ENCODE results near the gene GPSM1.
"Not testable (repeated sequence)": the region's sequence is repeated elsewhere in the genome, so short reads cannot be mapped to it uniquely, and the experiment has no call there.

GPSM1 gene

DNA sequence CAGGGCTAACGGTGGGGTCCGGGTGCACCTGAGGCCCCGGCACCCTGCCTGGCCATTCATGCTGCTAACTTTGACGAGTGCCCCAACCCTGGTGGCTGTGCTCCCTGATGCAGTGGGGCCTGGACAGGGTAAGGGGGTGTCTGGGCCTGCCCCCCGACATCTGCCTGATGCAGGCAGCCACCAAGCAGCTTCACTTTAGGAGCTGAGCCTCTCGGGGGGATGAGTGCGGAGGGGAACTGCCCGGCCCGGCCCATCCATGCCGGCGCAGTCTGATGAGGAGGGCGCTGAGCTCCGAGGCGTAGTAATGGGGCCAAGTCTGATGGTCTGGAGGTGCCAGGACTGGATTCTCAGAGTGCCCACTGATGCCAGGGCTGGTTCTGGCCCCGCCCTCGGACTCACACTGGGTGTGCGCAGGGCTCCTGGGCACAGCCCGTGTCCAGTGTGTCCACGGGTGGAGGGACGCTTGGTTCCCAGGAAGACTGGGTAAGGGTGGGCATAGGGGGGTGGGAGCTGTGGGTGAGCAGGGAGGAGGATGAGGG, 19.7 kb downstream of the GPSM1 start:
- Histone ChIP-seq H3K36me3 (ENCODE audit: control insufficient read depth, insufficient read depth, low read length) (no peaks in the 10 kb centered on the region), H3K27me3 (replicated peaks; ENCODE audit: control insufficient read depth, insufficient read depth, low read length) (no peaks in the 10 kb centered on the region), H3K4me3 (replicated peaks; ENCODE audit: low read depth, low read length) (no peak overlapping the region)
- DNase-seq (ENCODE audit: extremely low read depth, insufficient read length) = no peak
- TF ChIP-seq, protein P1, sequence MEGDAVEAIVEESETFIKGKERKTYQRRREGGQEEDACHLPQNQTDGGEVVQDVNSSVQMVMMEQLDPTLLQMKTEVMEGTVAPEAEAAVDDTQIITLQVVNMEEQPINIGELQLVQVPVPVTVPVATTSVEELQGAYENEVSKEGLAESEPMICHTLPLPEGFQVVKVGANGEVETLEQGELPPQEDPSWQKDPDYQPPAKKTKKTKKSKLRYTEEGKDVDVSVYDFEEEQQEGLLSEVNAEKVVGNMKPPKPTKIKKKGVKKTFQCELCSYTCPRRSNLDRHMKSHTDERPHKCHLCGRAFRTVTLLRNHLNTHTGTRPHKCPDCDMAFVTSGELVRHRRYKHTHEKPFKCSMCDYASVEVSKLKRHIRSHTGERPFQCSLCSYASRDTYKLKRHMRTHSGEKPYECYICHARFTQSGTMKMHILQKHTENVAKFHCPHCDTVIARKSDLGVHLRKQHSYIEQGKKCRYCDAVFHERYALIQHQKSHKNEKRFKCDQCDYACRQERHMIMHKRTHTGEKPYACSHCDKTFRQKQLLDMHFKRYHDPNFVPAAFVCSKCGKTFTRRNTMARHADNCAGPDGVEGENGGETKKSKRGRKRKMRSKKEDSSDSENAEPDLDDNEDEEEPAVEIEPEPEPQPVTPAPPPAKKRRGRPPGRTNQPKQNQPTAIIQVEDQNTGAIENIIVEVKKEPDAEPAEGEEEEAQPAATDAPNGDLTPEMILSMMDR (IDR thresholded peaks at IDR 0.05; ENCODE audit: insufficient read depth, low read length, poor library complexity, severe bottlenecking) = no peak

DNA sequence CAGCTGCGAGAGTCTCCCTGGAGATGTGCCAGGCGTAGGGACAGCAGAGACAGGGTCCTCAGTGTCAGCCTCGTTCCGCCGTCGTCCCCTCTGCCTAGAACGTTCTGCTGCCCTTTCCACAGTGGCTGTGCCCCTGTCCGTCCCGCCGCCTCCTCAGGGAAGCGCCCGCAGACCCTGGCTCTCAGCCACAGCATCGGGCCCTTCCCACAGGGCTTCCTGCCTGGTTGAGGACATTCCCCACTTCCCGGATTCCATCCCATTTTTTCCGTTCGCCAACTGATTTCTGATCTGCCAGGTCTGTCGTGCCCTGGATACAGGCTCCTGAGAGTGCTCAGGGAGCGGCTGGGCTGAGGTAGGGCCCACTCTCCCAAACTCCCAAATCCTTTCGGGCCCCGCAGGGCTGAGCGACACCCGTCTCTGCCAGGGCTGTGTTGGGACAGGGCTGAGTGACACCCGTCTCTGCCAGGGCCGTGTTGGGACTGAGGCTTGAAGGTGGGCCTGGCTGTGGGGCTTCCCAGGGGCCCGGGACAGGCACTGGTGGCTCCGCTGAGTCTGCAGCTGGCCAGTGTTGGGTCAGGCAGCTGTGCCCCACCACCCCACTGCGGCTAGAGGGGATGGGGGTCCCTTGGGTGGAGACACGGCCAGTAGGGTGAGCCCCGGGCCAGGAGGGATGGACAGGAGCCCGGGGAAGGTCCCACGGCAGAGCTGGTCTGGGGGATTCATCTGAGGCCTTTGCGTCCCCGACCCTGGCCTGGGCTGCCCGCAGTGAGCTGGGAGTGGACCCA, 20.3 kb downstream of the GPSM1 start:
- Histone ChIP-seq H3K27me3 (replicated peaks; ENCODE audit: control insufficient read depth, insufficient read depth, low read length) (no peaks in the 10 kb centered on the region; the same call in 1 of the 2 replicates), H3K36me3 (ENCODE audit: control insufficient read depth, insufficient read depth, low read length) (no peaks in the 10 kb centered on the region), H3K4me3 (replicated peaks; ENCODE audit: low read depth, low read length) (no peak overlapping the region)
- TF ChIP-seq, protein P1 (IDR thresholded peaks at IDR 0.05; ENCODE audit: insufficient read depth, low read length, poor library complexity, severe bottlenecking) = no peak
- no peak for DNase-seq (ENCODE audit: extremely low read depth, insufficient read length)

DNA sequence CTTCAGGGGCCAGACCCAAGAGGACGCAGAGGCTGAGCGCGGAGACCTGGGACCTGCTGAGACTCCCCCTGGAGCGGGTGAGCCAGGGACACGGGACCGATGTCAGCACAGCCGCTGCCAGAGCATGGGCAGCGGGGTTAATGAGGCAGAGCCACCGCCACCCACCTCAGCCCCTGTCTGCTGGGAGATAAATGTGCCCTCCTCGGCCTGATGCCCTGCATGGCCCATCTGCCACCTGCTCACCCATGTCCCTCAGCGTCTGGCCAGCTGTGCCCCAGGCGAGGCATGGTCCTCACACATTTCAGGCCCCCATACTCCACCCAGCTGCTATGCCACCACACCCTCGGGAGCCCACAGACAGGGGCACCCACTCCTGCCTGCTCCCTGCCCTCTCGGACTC, 21.4 kb downstream of the GPSM1 start:
- DNase-seq (ENCODE audit: extremely low read depth, insufficient read length) = no peak
- TF ChIP-seq, protein P1 (IDR thresholded peaks at IDR 0.05; ENCODE audit: insufficient read depth, low read length, poor library complexity, severe bottlenecking) = no peak
- Histone ChIP-seq H3K27me3 (replicated peaks; ENCODE audit: control insufficient read depth, insufficient read depth, low read length) (no peaks in the 10 kb centered on the region; the same call in 1 of the 2 replicates), H3K4me3 (replicated peaks; ENCODE audit: low read depth, low read length) (no peak overlapping the region), H3K36me3 (ENCODE audit: control insufficient read depth, insufficient read depth, low read length) (no peaks in the 10 kb centered on the region)

DNA sequence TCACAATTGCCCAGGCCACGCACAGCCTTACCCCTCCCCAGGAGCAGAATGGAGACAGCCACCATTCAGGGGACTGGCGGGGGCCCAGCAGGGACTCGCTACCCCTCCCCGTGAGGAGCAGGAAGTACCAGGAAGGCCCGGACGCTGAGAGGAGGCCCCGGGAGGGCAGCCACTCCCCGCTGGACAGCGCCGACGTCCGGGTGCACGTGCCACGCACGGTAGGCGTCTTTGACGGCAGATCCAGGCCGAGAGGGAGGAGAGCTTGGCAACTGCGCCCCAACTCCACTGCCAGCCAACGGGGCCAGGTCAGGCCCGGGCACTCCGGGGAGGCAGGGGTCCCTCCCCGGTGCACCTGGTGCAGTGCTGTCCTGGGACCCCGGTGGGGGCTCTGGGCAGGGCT, 22.2 kb downstream of the GPSM1 start:
- H3K36me3 ChIP-seq (ENCODE audit: control insufficient read depth, insufficient read depth, low read length) = no peaks in the 10 kb centered on the region
- TF ChIP-seq, protein P1 (IDR thresholded peaks at IDR 0.05; ENCODE audit: insufficient read depth, low read length, poor library complexity, severe bottlenecking) = no peak
- no peak for DNase-seq (ENCODE audit: extremely low read depth, insufficient read length)
- no peaks in the 10 kb centered on the region; the same call in 1 of the 2 replicates for H3K27me3 ChIP-seq (replicated peaks; ENCODE audit: control insufficient read depth, insufficient read depth, low read length)
- H3K4me3 ChIP-seq (replicated peaks; ENCODE audit: low read depth, low read length) = no peak overlapping the region

DNA sequence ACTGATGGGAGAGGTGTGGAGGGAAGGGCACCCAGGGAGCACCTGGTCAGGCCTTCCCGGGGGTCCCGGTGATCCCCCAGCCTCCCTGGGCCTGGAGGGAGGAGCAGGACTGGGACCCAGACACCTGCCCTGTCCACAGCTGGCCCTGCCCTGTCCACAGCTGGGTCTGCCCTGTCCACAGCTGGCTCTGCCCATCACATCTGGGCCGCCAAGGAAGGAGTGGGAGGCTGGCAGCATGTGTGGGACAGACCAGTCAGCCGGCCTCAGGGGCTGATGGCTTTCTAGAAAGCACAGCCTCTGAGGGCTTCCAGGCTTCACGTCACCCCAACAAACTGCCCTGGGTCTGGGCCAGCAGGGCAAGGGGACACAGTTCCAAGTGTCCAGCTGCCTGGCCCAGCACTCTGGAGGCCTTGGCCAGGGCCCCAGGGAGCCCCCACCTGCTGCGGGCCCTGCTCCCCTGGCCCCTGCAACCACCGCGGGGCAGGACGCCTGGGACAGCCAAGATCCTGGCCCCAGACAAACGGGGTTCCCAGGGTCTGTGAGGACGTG, 24.0 kb downstream of the GPSM1 start:
- Histone ChIP-seq H3K4me3 (replicated peaks; ENCODE audit: low read depth, low read length) (no peak overlapping the region), H3K27me3 (replicated peaks; ENCODE audit: control insufficient read depth, insufficient read depth, low read length) (no peaks in the 10 kb centered on the region; the same call in 1 of the 2 replicates), H3K36me3 (ENCODE audit: control insufficient read depth, insufficient read depth, low read length) (no peaks in the 10 kb centered on the region)
- DNase-seq (ENCODE audit: extremely low read depth, insufficient read length) = no peak
- TF ChIP-seq, protein P1 (IDR thresholded peaks at IDR 0.05; ENCODE audit: insufficient read depth, low read length, poor library complexity, severe bottlenecking) = no peak

DNA sequence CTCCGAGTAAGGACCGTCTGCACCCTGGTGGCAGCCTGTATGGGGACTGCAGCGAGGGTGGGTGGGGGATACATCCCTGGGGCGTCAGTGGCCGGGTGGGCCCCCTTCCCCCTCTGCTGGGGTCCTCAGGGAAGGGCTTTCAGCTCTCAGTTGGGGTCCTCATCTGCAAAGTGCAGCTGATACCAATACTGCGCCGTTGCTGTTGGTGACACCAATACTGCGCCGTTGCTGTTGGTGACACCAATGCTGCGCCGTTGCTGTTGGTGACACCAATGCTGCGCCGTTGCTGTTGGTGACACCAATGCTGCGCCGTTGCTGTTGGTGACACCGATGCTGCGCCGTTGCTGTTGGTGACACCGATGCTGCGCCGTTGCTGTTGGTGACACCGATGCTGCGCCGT, 24.5 kb downstream of the GPSM1 start:
- not testable (repeated sequence) for H3K4me3 ChIP-seq (replicated peaks; ENCODE audit: low read depth, low read length); H3K36me3 ChIP-seq (ENCODE audit: control insufficient read depth, insufficient read depth, low read length)

More for the DNA sequence above, 24.5 kb downstream of the GPSM1 start:
- not testable (repeated sequence) for H3K27me3 ChIP-seq (replicated peaks; ENCODE audit: control insufficient read depth, insufficient read depth, low read length); DNase-seq (ENCODE audit: extremely low read depth, insufficient read length)

All from GM06990 (cell line).